ENCODE results near the gene ZDHHC11B. TPM values are rescaled to one million over a fixed set of nuclear protein-coding genes. Genes with fewer than 3 reads are reported as not detected.
"Not testable (repeated sequence)": the region's sequence is repeated elsewhere in the genome, so short reads cannot be mapped to it uniquely, and the experiment has no call there.

The ZDHHC11B gene
- total RNA-seq, 4 donors from 2014 or later: 1.1 to 18.9 (median 2.4) TPM; not detected in 1

- WGBS, 2 donors (ENCODE audit: low coverage in 1 of 2): 87 to 90% methylated on average over 6 to 13 of the region's 13 CpGs
- H3K27ac ChIP-seq; in situ Hi-C loops (cut with MboI; ENCODE audit: low pct_ligation_motif_present in 1 of 4, low pct_unique_long_range_greater_than_20kb in 1 of 4, low sequenced_read_pairs in 3 of 4); H3K4me1 ChIP-seq; DNase-seq; H3K4me3 ChIP-seq; H3K36me3 ChIP-seq; intact Hi-C loops (cut with DNase I; ENCODE audit: low total_unique reads); H3K9me3 ChIP-seq; H3K27me3 ChIP-seq: not testable (repeated sequence)
Measured at GRCh38 chr5:680836-681235, 103.7 kb downstream of the ZDHHC11B start.

- H3K4me1 ChIP-seq; DNase-seq; H3K36me3 ChIP-seq; H3K27me3 ChIP-seq; H3K27ac ChIP-seq; in situ Hi-C loops (cut with MboI; ENCODE audit: low pct_ligation_motif_present in 1 of 4, low pct_unique_long_range_greater_than_20kb in 1 of 4, low sequenced_read_pairs in 3 of 4); H3K9me3 ChIP-seq; intact Hi-C loops (cut with DNase I; ENCODE audit: low total_unique reads); H3K4me3 ChIP-seq: not testable (repeated sequence)
- 77% methylated on average over 4 of the region's 32 CpGs; no CpG with 5 or more reads in 1 of the 2 donors for WGBS, 2 donors (ENCODE audit: low coverage in 1 of 2)
Measured at GRCh38 chr5:680118-680795, 104.3 kb downstream of the ZDHHC11B start.

GRCh38 chr5:679166-679895 is 105.2 kb downstream of the ZDHHC11B start:
- in situ Hi-C loops (cut with MboI; ENCODE audit: low pct_ligation_motif_present in 1 of 4, low pct_unique_long_range_greater_than_20kb in 1 of 4, low sequenced_read_pairs in 3 of 4); H3K27ac ChIP-seq; H3K9me3 ChIP-seq; H3K27me3 ChIP-seq; DNase-seq; H3K36me3 ChIP-seq; intact Hi-C loops (cut with DNase I; ENCODE audit: low total_unique reads); H3K4me1 ChIP-seq; H3K4me3 ChIP-seq: not testable (repeated sequence)
- 81% methylated on average over 13 of the region's 17 CpGs; no CpG with 5 or more reads in 1 of the 2 donors for WGBS, 2 donors (ENCODE audit: low coverage in 1 of 2)

GRCh38 chr5:678521-678920 is 106.0 kb downstream of the ZDHHC11B start:
- WGBS, 2 donors (ENCODE audit: low coverage in 1 of 2): 87% methylated on average over 9 of the region's 16 CpGs; no CpG with 5 or more reads in 1 of the 2 donors
- DNase-seq; H3K36me3 ChIP-seq; intact Hi-C loops (cut with DNase I; ENCODE audit: low total_unique reads); H3K27me3 ChIP-seq; H3K27ac ChIP-seq; H3K9me3 ChIP-seq; H3K4me3 ChIP-seq; in situ Hi-C loops (cut with MboI; ENCODE audit: low pct_ligation_motif_present in 1 of 4, low pct_unique_long_range_greater_than_20kb in 1 of 4, low sequenced_read_pairs in 3 of 4): not testable (repeated sequence)
- peaks cover 10 to 13% (median 11%) of the 10 kb centered on the region in 4 donors for H3K4me1 ChIP-seq

- in situ Hi-C loops (cut with MboI; ENCODE audit: low pct_ligation_motif_present in 1 of 4, low pct_unique_long_range_greater_than_20kb in 1 of 4, low sequenced_read_pairs in 3 of 4): no loop called here
- no peak overlapping the region for H3K27ac ChIP-seq
- 48 to 86% methylated on average over 5 to 44 of the region's 44 CpGs for WGBS, 2 donors (ENCODE audit: low coverage in 1 of 2)
- intact Hi-C loops (cut with DNase I; ENCODE audit: low total_unique reads): no loop called here
- peaks cover 20 to 24% (median 22%) of the 10 kb centered on the region in 4 donors for H3K4me1 ChIP-seq
- H3K9me3 ChIP-seq: no peaks in the 10 kb centered on the region
- TF ChIP-seq EP300 (IDR thresholded peaks at IDR 0.05; ENCODE audit: low read depth) (no peak), POLR2A (IDR thresholded peaks at IDR 0.05) (no peak), CTCF (IDR thresholded peaks at IDR 0.05) (no peak), POLR2AphosphoS5 (IDR thresholded peaks at IDR 0.05) (no peak)
- no peaks in the 10 kb centered on the region for H3K36me3 ChIP-seq
- DNase-seq: no peak
- H3K4me3 ChIP-seq: no peak overlapping the region
- no peaks in the 10 kb centered on the region for H3K27me3 ChIP-seq
Measured at GRCh38 chr5:677131-678101, 107.1 kb downstream of the ZDHHC11B start.

- in situ Hi-C loops (cut with MboI; ENCODE audit: low pct_ligation_motif_present in 1 of 4, low pct_unique_long_range_greater_than_20kb in 1 of 4, low sequenced_read_pairs in 3 of 4): no loop called here
- no peak overlapping the region for H3K27ac ChIP-seq
- H3K4me3 ChIP-seq: no peak overlapping the region
- intact Hi-C loops (cut with DNase I; ENCODE audit: low total_unique reads): no loop called here
- 91 to 95% methylated on average over 17 to 48 of the region's 48 CpGs for WGBS, 2 donors (ENCODE audit: low coverage in 1 of 2)
- H3K36me3 ChIP-seq: no peaks in the 10 kb centered on the region
- H3K27me3 ChIP-seq: no peaks in the 10 kb centered on the region
- H3K4me1 ChIP-seq: peaks cover 27 to 31% (median 29%) of the 10 kb centered on the region in 4 donors
- DNase-seq: no peak
- no peaks in the 10 kb centered on the region for H3K9me3 ChIP-seq
- TF ChIP-seq POLR2A (IDR thresholded peaks at IDR 0.05): no peak
- no peak for TF ChIP-seq POLR2AphosphoS5 (IDR thresholded peaks at IDR 0.05)
- TF ChIP-seq CTCF (IDR thresholded peaks at IDR 0.05): no peak
Measured at GRCh38 chr5:676699-677076, 107.8 kb downstream of the ZDHHC11B start.
